Large intestine (tissue), 3 donors: ENCODE data around the gene MTHFD1L. TPM values are rescaled to one million over a fixed set of nuclear protein-coding genes. Genes with fewer than 3 reads are reported as not detected.

ENCODE experiments used
- DNase-seq, 2 donors: peaks; one replicate each; pipeline versions ENCODE4 v3.0.0 to v3.0.0-alpha.2; 2013
- H3K27ac ChIP-seq: one replicate; pipeline ENCODE4 v1.5.1; 2013; ENCODE audit warnings: low read length
- H3K27me3 ChIP-seq: 2 replicates; pipeline ENCODE4 v1.6.1; 2013; ENCODE audit warnings: low read length; ENCODE audit not compliant: control insufficient read depth, insufficient read depth
- H3K36me3 ChIP-seq: 2 replicates; pipeline ENCODE4 v1.6.1; 2013; ENCODE audit warnings: low read length; ENCODE audit not compliant: control insufficient read depth, insufficient read depth
- H3K4me1 ChIP-seq: one replicate; pipeline ENCODE4 v1.6.1; 2013; ENCODE audit warnings: low read length; ENCODE audit not compliant: control insufficient read depth, insufficient read depth
- H3K4me3 ChIP-seq: one replicate; pipeline ENCODE4 v1.5.1; 2013; ENCODE audit warnings: low read length
- H3K9me3 ChIP-seq: one replicate; pipeline ENCODE4 v1.6.1; 2013; ENCODE audit warnings: mild to moderate bottlenecking, low read depth, low read length, moderate library complexity; ENCODE audit not compliant: control insufficient read depth
- WGBS: methylation state at CpG from one replicate; pipeline ENCODE4 v1.1.5; 2013; ENCODE audit warnings: low lambda C conversion rate; ENCODE audit not compliant: insufficient coverage; 5-methylcytosine and 5-hydroxymethylcytosine counted together
- polyA plus RNA-seq: library from polyadenylated mRNA; unstranded; fragments of 120-200 nt; gene quantifications from one replicate; pipeline ENCODE4 v1.2.1, GENCODE V29; 2013

MTHFD1L gene
- polyA plus RNA-seq, 1 donor, result 11.7 TPM

- no peaks in the 10 kb centered on the region for H3K36me3 ChIP-seq
- H3K4me3 ChIP-seq, result no peak overlapping the region
- peaks cover 6% of the 10 kb centered on the region for H3K4me1 ChIP-seq
- DNase-seq, result no peak
- H3K27ac ChIP-seq, result no peak overlapping the region
- H3K9me3 ChIP-seq, result no peaks in the 10 kb centered on the region
- H3K27me3 ChIP-seq, result no peaks in the 10 kb centered on the region
- 100% methylated on average over 5 of the region's 12 CpGs for WGBS
Observed at GRCh38 chr6:151063842-151064647, 198.5 kb downstream of the MTHFD1L start.

DNA sequence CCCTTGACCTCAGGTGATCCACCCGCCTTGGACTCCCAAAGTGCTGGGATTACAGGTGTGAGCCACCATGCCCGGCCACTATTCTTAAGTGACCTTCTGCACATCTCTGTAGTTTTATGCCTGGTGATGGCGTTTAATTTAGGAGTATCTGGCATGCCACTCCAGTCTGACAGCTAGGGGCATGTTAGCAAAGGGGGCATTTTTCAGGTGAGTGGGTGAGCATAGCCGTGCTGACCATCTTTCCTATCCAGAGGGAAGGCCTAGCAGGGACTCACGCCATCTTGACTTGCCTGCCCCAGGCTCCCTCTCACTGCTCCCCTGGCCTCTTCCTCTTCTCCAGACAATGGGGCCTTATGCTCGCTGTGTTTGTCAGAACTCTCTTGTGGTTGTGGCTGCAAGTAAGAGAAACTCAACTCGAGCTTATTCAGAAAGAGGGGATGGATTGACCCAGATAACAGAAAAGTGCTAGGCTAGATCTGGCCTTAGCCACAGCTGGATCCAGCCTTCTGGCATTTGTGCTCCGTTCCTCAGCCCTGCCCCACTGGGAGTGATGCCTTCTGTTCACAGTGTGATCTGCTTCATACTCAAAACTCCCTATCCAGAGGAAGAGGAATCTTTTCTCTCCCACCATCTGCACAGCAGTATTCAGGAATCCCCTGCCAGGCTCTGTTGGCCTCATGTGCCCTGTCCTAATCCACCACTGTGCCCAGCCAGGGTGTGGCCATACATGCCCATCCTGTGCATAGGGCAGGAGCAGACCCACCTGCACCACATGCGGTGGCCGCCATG, 199.7 kb downstream of the MTHFD1L start:
- Histone ChIP-seq H3K4me3 (no peak overlapping the region), H3K4me1 (peaks cover 6% of the 10 kb centered on the region), H3K9me3 (no peaks in the 10 kb centered on the region), H3K27ac (no peak overlapping the region), H3K27me3 (no peaks in the 10 kb centered on the region), H3K36me3 (no peaks in the 10 kb centered on the region)
- WGBS, result no CpG with 5 or more reads among the region's 10 CpGs
- DNase-seq, result no peak

- Histone ChIP-seq H3K36me3 (no peaks in the 10 kb centered on the region), H3K4me3 (no peak overlapping the region), H3K4me1 (peaks cover 6% of the 10 kb centered on the region), H3K27ac (peak overlapping the region; percentile 24), H3K9me3 (no peaks in the 10 kb centered on the region), H3K27me3 (no peaks in the 10 kb centered on the region)
- 49% methylated on average over 4 of the region's 14 CpGs for WGBS
- DNase-seq, result no peak
Observed at GRCh38 chr6:151067684-151068596, 202.4 kb downstream of the MTHFD1L start.

- Histone ChIP-seq H3K36me3 (no peaks in the 10 kb centered on the region), H3K27me3 (no peaks in the 10 kb centered on the region), H3K9me3 (no peaks in the 10 kb centered on the region), H3K4me1 (peaks cover 6% of the 10 kb centered on the region), H3K4me3 (no peak overlapping the region), H3K27ac (no peak overlapping the region)
- no peak for DNase-seq
- whole genome bisulfite sequencing, result 100% methylated on average over 2 of the region's 6 CpGs
Observed at GRCh38 chr6:151068761-151069312, 203.3 kb downstream of the MTHFD1L start.

GRCh38 chr6:151069641-151070040, 204.1 kb downstream of the MTHFD1L start:
- peaks cover 6% of the 10 kb centered on the region for H3K4me1 ChIP-seq
- no peaks in the 10 kb centered on the region for H3K36me3 ChIP-seq
- DNase-seq, result no peak
- no CpG with 5 or more reads among the region's 8 CpGs for WGBS
- no peak overlapping the region for H3K27ac ChIP-seq
- H3K4me3 ChIP-seq, result no peak overlapping the region
- no peaks in the 10 kb centered on the region for H3K9me3 ChIP-seq
- no peaks in the 10 kb centered on the region for H3K27me3 ChIP-seq

GRCh38 chr6:151070631-151071051, 205.1 kb downstream of the MTHFD1L start:
- H3K27ac ChIP-seq, result peak overlapping the region; percentile 35
- no peak for DNase-seq
- no peaks in the 10 kb centered on the region for H3K36me3 ChIP-seq
- no peaks in the 10 kb centered on the region for H3K27me3 ChIP-seq
- no peak overlapping the region for H3K4me3 ChIP-seq
- peaks cover 6% of the 10 kb centered on the region for H3K4me1 ChIP-seq
- no peaks in the 10 kb centered on the region for H3K9me3 ChIP-seq
- no CpG with 5 or more reads among the region's 3 CpGs for WGBS

- WGBS, result 79% methylated on average over 4 of the region's 8 CpGs
Observed at GRCh38 chr6:151071295-151071694, 205.8 kb downstream of the MTHFD1L start.

DNA sequence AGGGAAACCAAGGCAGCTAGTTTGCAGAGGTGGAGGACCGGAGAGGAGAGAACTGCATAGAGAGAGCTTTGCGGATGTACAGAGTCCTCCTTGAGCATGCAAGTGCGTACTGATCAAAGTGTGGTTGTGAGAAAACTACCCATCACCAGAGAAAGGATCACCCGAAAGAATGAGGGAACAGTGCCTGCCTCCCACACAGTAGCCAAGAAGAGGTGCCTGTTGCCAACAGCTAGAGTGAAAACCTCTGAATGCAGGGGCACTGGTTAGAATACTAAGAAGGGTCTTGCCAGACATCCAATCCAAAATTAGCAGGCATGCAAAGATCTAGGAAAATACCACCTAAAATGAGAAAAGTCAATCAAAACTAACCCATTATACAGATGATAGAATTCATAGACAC, 207.6 kb downstream of the MTHFD1L start:
- DNase-seq, result no peak

More at GRCh38 chr6:151071295-151071694, 205.8 kb downstream of the MTHFD1L start:
- no peaks in the 10 kb centered on the region for H3K9me3 ChIP-seq
- DNase-seq, result no peak
- H3K36me3 ChIP-seq, result no peaks in the 10 kb centered on the region
- H3K4me3 ChIP-seq, result no peak overlapping the region
- no peaks in the 10 kb centered on the region for H3K27me3 ChIP-seq
- H3K4me1 ChIP-seq, result peaks cover 6% of the 10 kb centered on the region
- peak overlapping the region; percentile 35 for H3K27ac ChIP-seq

GRCh38 chr6:151073701-151074100, 208.2 kb downstream of the MTHFD1L start:
- no peaks in the 10 kb centered on the region for H3K4me1 ChIP-seq
- H3K9me3 ChIP-seq, result no peaks in the 10 kb centered on the region
- no peak overlapping the region for H3K27ac ChIP-seq
- no peaks in the 10 kb centered on the region for H3K27me3 ChIP-seq
- H3K4me3 ChIP-seq, result no peak overlapping the region
- WGBS, result 70% methylated on average over 1 of the region's 1 CpG
- H3K36me3 ChIP-seq, result no peaks in the 10 kb centered on the region
- DNase-seq, result no peak

More for the DNA sequence above, 207.6 kb downstream of the MTHFD1L start:
- H3K4me3 ChIP-seq, result no peak overlapping the region
- H3K36me3 ChIP-seq, result no peaks in the 10 kb centered on the region
- no peaks in the 10 kb centered on the region for H3K9me3 ChIP-seq
- H3K27ac ChIP-seq, result no peak overlapping the region
- H3K4me1 ChIP-seq, result peaks cover under 1% of the 10 kb centered on the region
- H3K27me3 ChIP-seq, result no peaks in the 10 kb centered on the region
- 60% methylated on average over 1 of the region's 4 CpGs for WGBS
